GM19468 (cell line): Measurements from ENCODE around the gene PPDPF.
"Not testable (repeated sequence)": the region's sequence is repeated elsewhere in the genome, so short reads cannot be mapped to it uniquely, and the experiment has no call there.

Experiments used
- ATAC-seq: cut with Tn5 transposase; IDR thresholded peaks from one replicate; pipeline ENCODE4 v1.9.1; 2021; ENCODE audit warnings: mild to moderate bottlenecking, moderate library complexity, moderate number of reproducible peaks; ENCODE audit not compliant: unreplicated experiment; ENCODE audit errors: extremely low read depth

Gene PPDPF

DNA sequence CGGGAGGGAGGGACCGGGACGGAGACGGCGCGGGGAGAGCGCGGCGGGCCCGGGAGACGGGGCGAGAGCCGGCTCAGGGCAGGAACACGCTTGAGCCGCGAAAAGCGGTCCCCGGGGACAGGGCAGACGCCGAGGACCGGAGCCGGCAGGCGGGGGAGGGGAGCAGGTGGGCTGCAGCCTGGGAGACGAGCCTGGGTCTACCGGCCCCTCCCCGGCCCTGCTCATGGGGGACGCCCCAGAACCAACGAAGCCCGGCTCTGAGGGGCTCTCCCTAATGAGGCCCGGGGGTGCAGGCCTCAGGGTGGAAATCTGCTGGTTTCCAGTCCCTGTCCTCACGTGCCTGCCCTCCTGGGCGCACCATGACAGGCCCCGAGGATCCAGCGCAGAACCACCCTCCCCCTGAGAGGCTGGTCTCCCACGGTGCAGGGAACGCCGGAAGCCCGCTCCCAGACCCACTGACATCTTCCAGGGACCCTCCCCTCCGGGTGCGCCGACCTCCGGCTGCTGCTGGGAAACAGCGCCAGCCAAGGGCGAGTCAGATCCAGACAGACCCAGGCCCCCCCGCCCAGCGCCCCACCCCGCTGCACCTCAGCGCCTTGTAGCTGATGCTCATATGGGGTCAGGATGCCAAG lies 21.1 kb upstream of the PPDPF start:
- ATAC-seq = no peak

GRCh38 chr20:63500151-63500901 lies 20.2 kb upstream of the PPDPF start:
- no peak for ATAC-seq

DNA sequence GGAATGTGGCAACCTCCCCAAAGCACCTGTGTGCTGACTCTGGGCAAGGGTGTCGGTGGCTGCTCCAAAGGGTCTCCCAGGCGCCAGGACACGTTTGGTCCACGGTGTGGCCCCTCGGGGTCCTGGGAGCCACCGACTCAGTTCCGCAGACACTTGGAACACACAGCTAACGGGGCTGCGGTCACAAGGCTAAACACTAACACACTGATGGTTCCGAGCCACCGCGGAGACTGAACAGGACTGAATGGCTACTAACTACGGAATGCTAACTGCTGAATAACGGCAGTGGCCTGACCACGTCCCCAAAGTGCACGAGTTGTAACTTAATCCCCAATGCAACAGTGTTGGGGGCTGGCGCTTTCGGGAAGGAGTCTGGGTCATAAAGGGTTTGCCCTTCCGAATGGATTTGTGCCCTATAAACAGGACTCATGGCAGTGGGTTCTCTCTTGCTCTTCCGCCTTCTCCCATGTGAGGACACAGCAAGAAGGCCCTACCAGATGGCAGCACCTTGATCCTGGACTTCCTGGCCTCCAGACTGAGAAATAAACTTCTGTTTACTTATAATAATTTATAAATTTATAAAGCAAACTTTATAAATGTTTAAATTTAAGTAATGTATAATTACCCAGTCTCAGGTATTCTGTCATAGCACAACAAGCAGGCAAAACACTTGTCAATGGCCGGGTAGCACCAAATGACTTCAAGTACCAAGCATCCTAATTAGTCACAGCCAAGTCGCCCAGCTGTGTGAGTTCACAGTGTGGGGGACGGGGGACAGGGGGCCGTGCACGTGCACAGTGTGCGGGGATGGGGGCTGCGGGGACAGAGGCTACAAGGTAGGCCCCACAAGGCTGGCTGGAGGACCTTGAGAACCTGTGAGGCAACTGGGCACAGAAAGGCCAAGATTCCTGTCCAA lies 19.4 kb upstream of the PPDPF start:
- ATAC-seq = no peak

DNA sequence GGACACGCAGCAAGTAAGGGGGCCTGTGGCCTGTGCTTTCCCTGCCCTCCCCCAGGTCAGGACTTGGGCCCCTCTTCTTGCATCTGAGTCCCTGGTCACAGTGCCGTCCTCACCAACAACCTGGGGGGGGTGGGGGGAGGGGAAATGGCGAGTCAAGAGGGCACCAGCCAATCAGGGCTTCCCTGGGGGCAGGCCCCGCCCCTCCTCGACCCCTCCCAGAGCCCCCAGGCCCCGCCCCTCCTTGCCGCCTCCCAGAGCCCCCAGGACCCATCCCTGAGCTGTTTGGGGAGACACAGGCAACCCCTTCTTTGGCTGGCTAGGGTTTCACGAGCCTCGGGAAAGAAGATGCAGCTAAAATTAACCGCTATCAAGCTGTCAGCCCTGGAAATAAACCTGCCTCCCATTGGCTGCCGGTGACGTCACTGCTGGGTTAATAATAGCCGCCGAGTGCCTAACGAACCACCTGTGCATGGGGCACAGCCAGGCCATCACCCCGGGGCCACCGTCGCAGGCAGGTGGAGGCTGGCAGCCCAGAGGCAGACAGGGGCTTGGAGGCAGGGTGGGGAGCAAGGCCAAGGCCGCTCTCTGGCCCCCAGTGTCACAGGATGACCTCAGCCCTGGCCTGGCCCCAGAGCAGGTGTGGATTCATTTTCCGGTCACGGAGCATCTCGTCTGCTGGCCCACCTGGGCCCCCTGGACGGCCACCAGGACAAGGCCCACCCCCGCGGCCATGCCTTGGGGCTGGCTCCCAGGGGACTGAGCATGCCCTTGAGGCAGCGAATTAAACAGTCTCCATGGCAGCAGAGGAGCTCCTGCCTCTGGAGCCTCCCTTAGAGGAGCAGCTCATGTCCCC lies 18.5 kb upstream of the PPDPF start:
- ATAC-seq = no peak

DNA sequence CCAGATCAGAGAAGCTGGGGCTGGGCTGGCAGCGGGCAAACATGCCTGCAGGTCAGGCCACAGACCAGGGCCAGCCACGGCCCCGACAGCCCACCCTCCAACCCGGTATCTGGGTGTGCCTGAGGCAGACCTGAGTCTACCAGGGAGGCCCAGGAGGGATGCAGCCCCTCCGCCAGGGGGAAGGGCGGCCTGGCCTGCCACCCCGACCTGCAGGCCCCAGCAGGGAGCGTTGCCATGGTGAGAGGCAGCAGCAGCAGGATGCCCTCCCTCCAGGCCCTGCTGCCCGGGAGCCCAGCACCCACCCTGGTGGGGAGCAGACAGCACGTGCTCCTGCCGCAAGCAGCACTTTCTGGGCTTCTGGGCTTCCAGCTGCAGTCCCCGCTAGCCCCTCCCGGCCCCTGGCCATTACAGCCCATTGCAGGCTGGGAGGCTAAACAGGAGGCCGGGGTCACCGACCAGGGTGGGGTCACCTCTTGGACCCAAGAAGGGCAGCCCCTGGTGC lies 17.8 kb upstream of the PPDPF start:
- no peak for ATAC-seq

DNA sequence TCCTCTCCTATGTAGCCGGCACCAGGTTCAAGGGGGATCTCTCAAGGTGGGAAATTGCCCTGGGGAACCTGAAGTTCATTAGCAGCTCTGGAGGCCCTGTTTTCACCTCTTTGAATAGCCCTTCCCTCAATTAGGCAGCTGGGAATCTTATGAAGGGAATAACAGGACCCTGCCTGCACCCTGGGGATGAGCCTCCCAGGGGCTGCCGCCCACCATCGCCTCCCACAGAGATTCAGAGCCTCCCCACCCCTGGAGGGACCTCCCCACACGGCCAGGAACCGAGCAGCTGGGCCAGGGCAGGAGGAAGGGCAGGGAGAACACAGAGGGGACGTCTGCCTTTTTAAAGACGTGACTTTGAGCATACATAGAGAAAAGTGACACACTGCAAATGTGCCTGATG lies 17.0 kb upstream of the PPDPF start:
- no peak for ATAC-seq

DNA sequence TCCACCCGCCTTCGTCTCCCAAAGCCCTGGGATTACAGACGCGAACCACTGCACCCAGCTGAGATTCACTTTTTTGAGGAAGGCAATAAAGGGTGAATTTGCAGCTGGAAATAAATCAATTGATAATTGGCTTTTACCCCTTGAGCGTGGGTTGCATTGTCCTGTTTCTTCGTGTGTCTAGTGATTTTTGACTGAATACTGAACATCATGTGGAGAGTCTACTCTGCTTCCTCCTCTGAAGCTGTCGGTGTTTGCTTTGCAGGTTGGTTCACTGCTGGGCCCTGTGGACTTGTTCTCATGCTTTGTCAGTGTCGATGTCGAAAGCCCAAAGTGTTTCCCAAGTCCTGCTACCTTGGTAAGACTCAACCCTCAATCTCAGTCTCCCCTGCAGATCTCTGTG lies 15.9 kb upstream of the PPDPF start:
- no peak for ATAC-seq

DNA sequence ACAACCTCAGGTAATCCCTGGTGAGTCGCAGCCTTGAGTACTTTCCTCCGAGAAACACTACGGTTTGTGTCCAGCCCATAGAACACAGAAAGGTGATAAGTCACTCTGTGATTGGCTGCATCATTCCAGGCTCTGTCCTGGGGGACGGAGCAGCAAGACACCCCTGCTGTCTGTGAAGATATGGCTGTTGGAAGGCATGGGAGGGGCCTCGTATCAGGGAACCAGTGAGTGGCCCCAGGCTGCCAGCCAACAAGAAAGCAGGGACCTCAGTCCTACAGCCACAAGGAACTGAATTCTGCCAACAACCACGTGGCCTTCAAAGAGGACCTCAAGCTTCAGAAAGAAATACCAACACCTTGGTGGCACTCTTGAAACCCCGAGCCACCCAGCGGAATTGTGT lies 15.3 kb upstream of the PPDPF start:
- no peak for ATAC-seq

DNA sequence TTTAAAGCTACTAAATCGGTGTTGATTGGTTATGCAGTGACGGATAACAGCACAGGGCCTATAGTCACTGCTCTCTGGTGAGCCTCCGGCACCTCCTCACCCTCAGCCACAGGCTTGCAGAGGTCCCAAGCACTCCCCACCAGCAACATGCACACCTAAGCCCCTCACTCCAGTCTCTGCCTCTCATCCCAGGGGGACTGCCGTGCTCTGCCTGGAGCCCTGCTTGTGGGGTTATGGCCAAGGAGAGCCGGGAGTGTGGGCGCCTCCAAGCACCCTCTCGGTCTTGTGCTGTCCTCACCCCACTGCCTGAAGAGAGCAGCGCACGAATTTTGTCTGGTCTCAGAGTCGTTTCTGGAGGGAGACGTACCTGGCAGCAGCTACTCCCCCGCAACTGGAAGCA lies 14.8 kb upstream of the PPDPF start:
- no peak for ATAC-seq

- no peak for ATAC-seq
Measured at GRCh38 chr20:63507083-63507743, 13.4 kb upstream of the PPDPF start.

DNA sequence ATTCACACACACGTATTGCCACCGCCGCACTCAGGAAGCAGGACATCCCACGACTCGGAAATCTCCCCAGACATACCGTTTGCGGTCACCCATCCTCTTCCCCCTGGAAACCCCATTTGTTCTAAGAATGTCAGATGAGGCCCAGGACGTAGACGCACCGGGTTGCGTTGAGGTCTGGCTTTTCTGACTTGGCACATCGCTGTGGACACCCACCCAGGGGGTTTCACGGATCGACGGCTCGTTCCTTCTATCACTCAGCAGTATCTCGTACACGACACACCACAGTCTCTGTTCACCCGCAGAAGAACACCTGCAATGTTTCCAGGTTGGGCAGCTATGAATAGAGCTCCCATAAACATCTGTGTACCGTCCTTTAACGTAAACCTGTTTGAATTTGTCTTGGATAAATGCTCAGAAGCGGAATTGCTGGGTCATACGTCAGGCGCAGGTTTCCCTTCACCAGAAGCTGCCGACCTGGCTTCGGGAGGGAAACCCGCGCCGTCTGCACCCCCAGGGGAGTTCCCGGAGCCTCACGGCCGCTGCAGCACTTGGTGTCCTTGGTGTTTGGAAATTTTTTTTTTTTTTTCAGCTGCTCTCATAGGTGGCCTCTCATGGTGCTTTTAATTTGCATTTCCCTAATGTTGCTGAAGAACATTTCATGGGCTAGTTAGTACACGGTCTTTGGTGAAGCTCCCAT lies 12.3 kb upstream of the PPDPF start:
- no peak for ATAC-seq

DNA sequence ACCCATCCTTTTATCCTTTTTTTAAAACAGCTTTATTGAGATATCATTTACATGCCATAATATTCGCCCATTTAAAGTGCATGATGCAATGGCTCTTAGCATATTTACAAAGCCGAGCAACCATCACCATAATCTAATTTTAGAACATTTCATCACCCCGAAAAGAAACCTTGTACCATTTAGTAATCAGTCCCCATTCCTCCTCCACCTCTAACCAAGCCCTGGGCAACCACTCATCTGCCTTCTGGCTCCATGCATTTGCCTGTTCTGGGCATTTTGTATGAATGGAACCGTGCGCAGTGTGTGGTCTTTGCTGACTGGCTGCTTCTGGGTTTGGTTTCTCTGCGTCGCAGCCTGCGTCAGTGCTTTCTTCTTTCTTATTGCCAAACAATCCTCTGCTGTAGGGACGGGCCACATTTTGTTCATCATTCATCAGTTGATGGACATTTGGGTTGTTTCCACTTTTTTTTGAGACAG lies 11.4 kb upstream of the PPDPF start:
- ATAC-seq = no peak

- ATAC-seq = no peak
Measured at GRCh38 chr20:63513207-63513606, 7.4 kb upstream of the PPDPF start.

- ATAC-seq = not testable (repeated sequence)
Measured at GRCh38 chr20:63514520-63514919, 6.0 kb upstream of the PPDPF start.

DNA sequence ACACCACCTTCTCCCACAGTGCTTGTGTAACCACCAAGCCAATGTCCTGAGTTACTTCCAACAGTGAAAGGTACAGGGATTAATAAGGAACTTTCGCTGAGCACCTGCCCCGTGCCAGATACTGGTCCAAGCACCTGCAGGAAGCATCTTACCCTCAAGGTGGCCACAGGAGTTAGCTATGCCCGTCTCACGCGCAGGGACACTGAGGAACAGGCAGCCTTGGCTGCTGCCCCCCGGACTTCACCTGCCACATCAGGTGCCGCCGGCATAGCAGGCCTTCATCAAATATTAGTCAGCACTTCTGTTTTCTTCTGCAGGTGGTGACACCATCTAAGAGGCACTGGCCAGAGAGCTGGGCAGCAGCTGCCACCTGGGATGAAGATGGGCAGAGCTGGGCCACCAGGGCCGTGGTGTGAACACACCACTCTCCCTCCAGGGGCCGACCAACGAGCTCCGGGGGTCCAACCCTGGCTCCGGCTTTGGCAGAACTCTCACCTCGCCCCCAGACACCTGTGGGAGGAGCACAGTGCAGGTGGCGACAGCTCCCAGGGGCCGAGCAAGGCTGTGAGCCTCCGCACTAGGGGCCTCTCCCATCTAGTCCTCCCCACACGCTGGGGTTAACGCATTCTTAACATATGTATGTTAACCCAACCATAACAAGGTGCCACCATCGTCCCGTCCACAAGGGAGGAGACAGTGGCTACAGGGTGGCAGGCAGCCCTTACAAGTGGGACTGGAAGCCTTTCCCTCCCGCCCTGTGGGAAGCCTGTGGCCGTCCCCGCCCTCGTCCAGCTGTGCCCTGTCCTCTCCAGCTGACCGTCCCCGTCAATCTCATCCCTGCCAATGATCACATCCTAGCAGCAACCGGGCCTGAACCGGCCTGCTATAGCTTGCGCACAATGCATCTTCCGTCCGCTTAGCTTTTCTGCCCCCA lies 2.9 kb upstream of the PPDPF start:
- no peak for ATAC-seq

DNA sequence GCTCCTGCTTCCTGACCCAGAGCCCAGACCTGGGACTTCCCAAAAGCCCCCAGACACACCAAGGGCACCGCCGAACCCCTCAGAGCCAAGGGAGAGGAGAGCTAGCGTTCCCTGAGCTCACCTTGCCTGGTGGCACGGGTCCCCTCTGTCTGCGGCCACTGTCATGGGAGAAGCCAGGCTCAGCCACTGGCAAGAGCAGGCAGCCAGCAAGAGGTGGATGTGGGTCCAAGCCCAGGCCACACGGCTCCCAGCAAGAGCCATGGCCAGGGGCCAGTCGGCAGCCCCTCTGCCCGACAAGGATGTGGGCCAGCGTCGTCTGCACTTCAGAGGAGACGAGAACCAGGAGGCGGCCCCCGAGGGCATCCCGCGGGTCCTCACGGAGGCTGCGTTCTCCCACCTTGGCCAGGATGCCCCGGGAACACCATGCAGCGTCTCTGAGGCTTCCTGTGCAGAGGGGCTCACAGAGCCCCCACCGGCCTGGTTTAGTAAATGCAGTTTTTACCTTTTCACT lies 2.2 kb upstream of the PPDPF start:
- ATAC-seq = no peak

DNA sequence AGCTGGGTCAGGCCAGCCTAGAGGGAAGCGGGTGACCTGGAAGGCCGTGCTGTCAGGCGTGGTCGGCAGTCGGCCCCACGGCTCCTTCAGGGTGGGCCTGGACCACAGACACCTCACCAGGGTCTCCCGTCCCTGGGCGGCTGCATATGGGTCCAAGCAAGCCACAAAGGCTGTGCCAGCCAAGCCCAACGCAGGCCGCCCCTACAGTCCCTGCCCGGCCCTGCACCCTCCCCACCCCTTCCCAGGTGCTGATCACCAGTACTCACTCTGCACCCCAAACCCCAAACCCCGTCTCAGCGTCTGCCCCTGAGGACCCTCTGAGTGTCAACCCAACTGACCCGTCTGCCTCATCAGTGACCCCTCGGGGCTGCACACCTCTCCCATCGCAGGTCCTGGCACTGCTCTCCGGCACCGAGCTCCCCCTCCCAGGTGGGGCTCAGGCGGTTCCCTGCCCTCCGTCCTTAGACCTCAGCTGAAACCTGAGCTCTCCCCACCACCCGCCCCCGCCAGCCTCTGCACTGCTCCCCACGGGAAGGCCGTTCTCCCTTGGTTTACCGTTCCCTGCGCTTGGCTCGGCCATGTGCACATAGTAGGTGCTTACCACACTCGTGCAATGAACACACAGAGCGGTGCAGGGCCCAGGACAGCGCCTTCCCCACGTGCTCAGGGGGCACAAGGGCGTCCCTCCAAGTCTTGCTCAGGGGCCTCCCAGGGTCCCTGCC lies 1.5 kb upstream of the PPDPF start:
- no peak for ATAC-seq
